GM23248 (cell line): Measurements from ENCODE around the gene AQR.

Experiments used
- EZH2 ChIP-seq: fragments of 200-600 bp; sonication (generic); IDR thresholded peaks from 2 replicates; pipeline ENCODE4 v1.6.1; 2018; ENCODE audit warnings: antibody characterized with exemption, mild to moderate bottlenecking; ENCODE audit not compliant: insufficient read depth, poor library complexity, severe bottlenecking
- EZH2phosphoT487 ChIP-seq: fragments of 200-600 bp; sonication (generic); IDR thresholded peaks from 2 replicates; pipeline ENCODE4 v1.6.1; 2018; ENCODE audit warnings: antibody characterized with exemption, moderate library complexity, mild to moderate bottlenecking, low read depth; ENCODE audit not compliant: insufficient read depth

GRCh38 chr15:34987609-34988026 is 18.1 kb upstream of the AQR start:
- TF ChIP-seq EZH2phosphoT487 (no peak), EZH2 (no peak)
